ENCODE data around the gene ARAP1.

DNA sequence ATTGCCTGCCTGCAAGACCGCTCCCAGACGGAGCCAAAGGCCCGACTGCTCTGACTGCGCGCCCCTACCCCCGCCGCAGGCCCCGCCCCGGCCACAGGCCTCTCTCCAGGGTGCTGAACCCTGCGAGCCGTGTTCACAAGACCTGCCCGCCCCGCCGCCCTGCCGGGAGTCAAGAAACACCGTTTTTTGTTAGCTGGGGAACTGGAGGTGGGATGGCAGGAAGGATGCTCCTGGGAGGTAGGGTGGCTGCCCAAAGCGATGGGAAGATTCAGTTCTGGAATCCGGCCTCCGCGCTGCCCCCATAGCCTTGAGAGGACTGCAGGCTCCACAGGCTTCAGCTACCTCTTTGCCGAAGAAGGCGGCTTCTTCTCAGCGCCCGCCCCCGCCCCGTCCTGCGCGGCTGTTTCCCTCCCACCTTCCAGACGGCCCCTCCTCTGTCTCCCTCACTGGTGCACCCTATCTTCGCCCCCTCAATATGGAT lies 75.3 kb downstream of the ARAP1 start:
- TF ChIP-seq, protein P1, sequence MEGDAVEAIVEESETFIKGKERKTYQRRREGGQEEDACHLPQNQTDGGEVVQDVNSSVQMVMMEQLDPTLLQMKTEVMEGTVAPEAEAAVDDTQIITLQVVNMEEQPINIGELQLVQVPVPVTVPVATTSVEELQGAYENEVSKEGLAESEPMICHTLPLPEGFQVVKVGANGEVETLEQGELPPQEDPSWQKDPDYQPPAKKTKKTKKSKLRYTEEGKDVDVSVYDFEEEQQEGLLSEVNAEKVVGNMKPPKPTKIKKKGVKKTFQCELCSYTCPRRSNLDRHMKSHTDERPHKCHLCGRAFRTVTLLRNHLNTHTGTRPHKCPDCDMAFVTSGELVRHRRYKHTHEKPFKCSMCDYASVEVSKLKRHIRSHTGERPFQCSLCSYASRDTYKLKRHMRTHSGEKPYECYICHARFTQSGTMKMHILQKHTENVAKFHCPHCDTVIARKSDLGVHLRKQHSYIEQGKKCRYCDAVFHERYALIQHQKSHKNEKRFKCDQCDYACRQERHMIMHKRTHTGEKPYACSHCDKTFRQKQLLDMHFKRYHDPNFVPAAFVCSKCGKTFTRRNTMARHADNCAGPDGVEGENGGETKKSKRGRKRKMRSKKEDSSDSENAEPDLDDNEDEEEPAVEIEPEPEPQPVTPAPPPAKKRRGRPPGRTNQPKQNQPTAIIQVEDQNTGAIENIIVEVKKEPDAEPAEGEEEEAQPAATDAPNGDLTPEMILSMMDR (IDR thresholded peaks at IDR 0.05; ENCODE audit: low read depth, low read length): no peak
- TF ChIP-seq POLR2A (IDR thresholded peaks at IDR 0.05; ENCODE audit: extremely low read depth, insufficient read length): no peak
